GM12873 (cell line): ENCODE data around the gene IL4R.

ENCODE experiments used
- CTCF ChIP-seq: IDR thresholded peaks from 2 replicates; pipeline ENCODE4 v1.5.1; 2012; ENCODE audit warnings: low read depth, mild to moderate bottlenecking, moderate library complexity, low read length, control low read depth; ENCODE audit not compliant: insufficient read depth; ENCODE audit errors: missing control alignments

Gene IL4R

GRCh38 chr16:27291722-27292240 is 22.0 kb upstream of the IL4R start:
- no peak for TF ChIP-seq CTCF

GRCh38 chr16:27293343-27293742 is 20.4 kb upstream of the IL4R start:
- TF ChIP-seq CTCF: no peak

DNA sequence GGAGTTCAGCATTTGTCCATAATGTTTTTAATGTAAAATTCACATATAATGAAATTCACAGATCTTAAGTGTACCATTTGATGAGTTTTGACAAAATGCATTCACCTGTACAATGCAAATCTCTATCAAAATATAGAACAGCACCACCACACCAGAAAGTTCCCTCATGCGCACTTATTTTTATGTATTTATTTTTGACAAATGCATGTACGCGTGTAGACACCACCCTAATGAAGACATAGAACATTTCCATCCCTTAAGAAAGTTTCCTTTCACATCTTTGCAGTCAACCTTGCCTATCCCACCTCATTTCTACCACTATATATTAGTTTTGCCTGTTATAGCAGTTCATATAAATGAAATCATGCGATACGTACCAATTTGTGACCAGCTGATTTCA is 15.6 kb upstream of the IL4R start:
- TF ChIP-seq CTCF: no peak

DNA sequence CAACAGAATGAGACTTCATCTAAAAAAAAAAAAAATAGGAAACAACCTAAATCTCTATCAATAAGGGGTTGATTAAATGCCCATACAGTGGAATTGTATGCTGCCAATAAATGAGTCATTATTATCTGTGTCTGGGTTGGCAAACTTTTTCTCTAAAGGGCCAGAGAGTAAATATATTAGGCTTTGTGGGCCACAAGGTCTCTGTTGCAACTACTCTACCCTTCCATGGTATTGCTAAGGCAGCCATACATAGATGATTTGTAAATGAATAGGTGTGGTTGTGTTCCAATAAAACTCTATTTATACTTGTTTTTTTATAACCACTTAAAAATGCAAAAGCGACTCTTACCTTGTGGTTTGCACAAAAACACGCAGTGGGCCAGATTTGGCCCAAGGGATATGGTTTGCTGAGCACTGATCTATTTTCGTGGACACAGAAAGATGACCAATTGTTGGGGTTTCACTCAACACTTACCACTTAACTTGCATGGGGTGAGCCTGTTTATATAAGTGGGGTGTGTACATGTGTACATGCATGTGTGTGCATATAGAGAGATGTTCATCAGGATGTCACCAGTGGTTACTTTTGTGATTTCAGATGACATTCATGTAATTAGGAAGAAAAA is 12.4 kb upstream of the IL4R start:
- no peak for TF ChIP-seq CTCF

GRCh38 chr16:27302126-27302525 is 11.6 kb upstream of the IL4R start:
- no peak for TF ChIP-seq CTCF

- TF ChIP-seq CTCF: no peak
These were observed 10.3 kb upstream of the IL4R start for GRCh38 chr16:27303256-27304100.

DNA sequence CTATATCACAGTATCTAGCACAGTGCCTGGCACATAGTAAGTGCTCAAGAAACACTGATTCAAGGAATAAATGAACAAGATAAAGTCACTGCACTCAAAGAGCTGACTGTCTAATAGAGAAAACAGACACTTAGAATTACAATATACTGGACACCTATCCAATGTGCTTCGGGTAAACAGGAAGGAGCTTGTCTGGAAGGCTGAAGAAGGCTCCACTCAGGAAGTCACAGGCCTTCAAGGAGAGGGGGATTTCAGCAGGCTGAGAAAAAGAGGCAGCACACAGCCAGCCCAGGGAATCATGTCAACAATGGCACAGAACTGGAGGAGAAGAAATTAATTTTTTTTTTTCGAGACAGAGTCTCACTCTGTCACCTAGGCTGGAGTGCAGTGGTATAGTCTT is 9.7 kb upstream of the IL4R start:
- TF ChIP-seq CTCF: no peak
